WTC11 (cell line): ENCODE data around the gene NAGA. TPM values are rescaled to one million over a fixed set of nuclear protein-coding genes. Genes with fewer than 3 reads are reported as not detected.

ENCODE experiments used
- ATAC-seq: fragments of 200-7000 bp; cut with Tn5 transposase; 2 replicates; pipeline ENCODE4 v1.10.0; 2021; ENCODE audit warnings: mild to moderate bottlenecking, moderate library complexity
- CTCF ChIA-PET: fragments of 300-600 bp; sonication (Branson Sonifier 250); formaldehyde crosslinking; loops from one replicate; lab custom pipeline; 2021; ENCODE audit warnings: antibody characterized with exemption; lab: Charles Lee
- POLR2A ChIA-PET: fragments of 350-600 bp; sonication (Branson Sonifier 250); formaldehyde crosslinking; loops from one replicate; lab custom pipeline; 2021; ENCODE audit warnings: antibody characterized with exemption; lab: Charles Lee
- DNase-seq: peaks from one replicate; pipeline ENCODE4 v3.0.0; 2021; ENCODE audit warnings: low spot score
- H3K27ac Mint-ChIP-seq: 2 replicates; pipeline ENCODE4 v1.8.0; 2021; ENCODE audit warnings: mixed read lengths
- H3K27me3 Mint-ChIP-seq: 2 replicates; pipeline ENCODE4 v1.8.0; 2021; ENCODE audit warnings: low read depth, mild to moderate bottlenecking, moderate library complexity, mixed read lengths
- H3K36me3 Mint-ChIP-seq: 2 replicates; pipeline ENCODE4 v1.8.0; 2021; ENCODE audit warnings: mixed read lengths
- H3K4me1 Mint-ChIP-seq: 2 replicates; pipeline ENCODE4 v1.8.0; 2022; ENCODE audit warnings: mixed read lengths
- H3K4me3 Mint-ChIP-seq: 2 replicates; pipeline ENCODE4 v1.8.0; 2021; ENCODE audit warnings: mild to moderate bottlenecking, moderate library complexity, mixed read lengths
- H3K9me3 Mint-ChIP-seq: 2 replicates; pipeline ENCODE4 v1.8.0; 2021; ENCODE audit warnings: mixed read lengths
- CBFB ChIP-seq: sonication (generic); formaldehyde crosslinking; IDR thresholded peaks from 2 replicates; pipeline ENCODE4 v1.8.1; 2022; ENCODE audit warnings: mild to moderate bottlenecking, low read depth, missing genetic modification reagents
- GABPB1 ChIP-seq: sonication (generic); formaldehyde crosslinking; IDR thresholded peaks from 2 replicates; pipeline ENCODE4 v1.8.1; 2023; ENCODE audit warnings: mild to moderate bottlenecking, missing genetic modification reagents
- JUN ChIP-seq: sonication (generic); formaldehyde crosslinking; IDR thresholded peaks from 2 replicates; pipeline ENCODE4 v1.8.0; 2023; ENCODE audit warnings: mild to moderate bottlenecking, missing genetic modification reagents
- KAT7 ChIP-seq: sonication (generic); formaldehyde crosslinking; IDR thresholded peaks from 2 replicates; pipeline ENCODE4 v1.8.1; 2023; ENCODE audit warnings: missing genetic modification reagents, mild to moderate bottlenecking, borderline replicate concordance
- NFATC4 ChIP-seq: fragments of 250-450 bp; sonication (Bioruptor Pico); IDR thresholded peaks from 2 replicates; pipeline ENCODE4 v1.9.0; 2021; ENCODE audit warnings: mild to moderate bottlenecking
- NR3C1 ChIP-seq: sonication (generic); formaldehyde crosslinking; conservative IDR thresholded peaks from 2 replicates; pipeline ENCODE4 v1.8.1; 2023; ENCODE audit warnings: low read depth, mild to moderate bottlenecking, missing genetic modification reagents
- OVOL2 ChIP-seq: fragments of 250-450 bp; sonication (Bioruptor Pico); IDR thresholded peaks from 2 replicates; pipeline ENCODE4 v1.9.0; 2021; ENCODE audit warnings: mild to moderate bottlenecking, borderline replicate concordance
- SMAD4 ChIP-seq: sonication (generic); formaldehyde crosslinking; IDR thresholded peaks from 2 replicates; pipeline ENCODE4 v1.8.0; 2022; ENCODE audit warnings: mild to moderate bottlenecking, missing genetic modification reagents
- TCF7 ChIP-seq: sonication (generic); formaldehyde crosslinking; IDR thresholded peaks from 2 replicates; pipeline ENCODE4 v1.8.0; 2022; ENCODE audit warnings: mild to moderate bottlenecking, low read depth, missing genetic modification reagents, moderate library complexity
- ZBTB21 ChIP-seq: sonication (generic); formaldehyde crosslinking; IDR thresholded peaks from 2 replicates; pipeline ENCODE4 v1.8.1; 2023; ENCODE audit warnings: mild to moderate bottlenecking, missing genetic modification reagents, borderline replicate concordance
- ZNF121 ChIP-seq: sonication (generic); formaldehyde crosslinking; IDR thresholded peaks from 2 replicates; pipeline ENCODE4 v1.8.0; 2023; ENCODE audit warnings: missing genetic modification reagents
- total RNA-seq: library from RNA; stranded (reverse); gene quantifications from 3 replicates; pipeline ENCODE4 v1.2.3, GENCODE V29; 2021
- TF ChIP-seq, protein P1 (sequence below): sonication (generic); formaldehyde crosslinking; IDR thresholded peaks from 2 replicates; pipeline ENCODE4 v1.8.0; 2023; ENCODE audit warnings: missing genetic modification reagents, mild to moderate bottlenecking, borderline replicate concordance
- TF ChIP-seq, protein P2 (sequence below): fragments of 250-450 bp; sonication (Bioruptor Pico); IDR thresholded peaks from 2 replicates; pipeline ENCODE4 v2.1.2; 2022; ENCODE audit warnings: mild to moderate bottlenecking, moderate library complexity
- TF ChIP-seq, protein P3 (sequence below): sonication (generic); formaldehyde crosslinking; IDR thresholded peaks from 2 replicates; pipeline ENCODE4 v1.8.1; 2022; ENCODE audit warnings: low read depth, missing genetic modification reagents, borderline replicate concordance
- TF ChIP-seq, protein P4 (sequence below): fragments of 250-450 bp; sonication (Bioruptor Pico); IDR thresholded peaks from 2 replicates; pipeline ENCODE4 v1.8.0; 2021; ENCODE audit warnings: mild to moderate bottlenecking
- TF ChIP-seq, protein P5 (sequence below): fragments of 250-450 bp; sonication (Bioruptor Pico); IDR thresholded peaks from 2 replicates; pipeline ENCODE4 v1.9.0; 2021; ENCODE audit warnings: moderate library complexity, mild to moderate bottlenecking, inconsistent platforms, borderline replicate concordance
- TF ChIP-seq, protein P6 (sequence below): sonication (generic); formaldehyde crosslinking; IDR thresholded peaks from 2 replicates; pipeline ENCODE4 v1.8.1; 2023; ENCODE audit warnings: mild to moderate bottlenecking, missing genetic modification reagents, moderate library complexity
- TF ChIP-seq, protein P7 (sequence below): fragments of 250-450 bp; sonication (Bioruptor Pico); IDR thresholded peaks from 2 replicates; pipeline ENCODE4 v1.9.0; 2021; ENCODE audit warnings: mild to moderate bottlenecking

The NAGA gene
- total RNA-seq, 1 experiment from 2014 or later, result 19.4 TPM

DNA sequence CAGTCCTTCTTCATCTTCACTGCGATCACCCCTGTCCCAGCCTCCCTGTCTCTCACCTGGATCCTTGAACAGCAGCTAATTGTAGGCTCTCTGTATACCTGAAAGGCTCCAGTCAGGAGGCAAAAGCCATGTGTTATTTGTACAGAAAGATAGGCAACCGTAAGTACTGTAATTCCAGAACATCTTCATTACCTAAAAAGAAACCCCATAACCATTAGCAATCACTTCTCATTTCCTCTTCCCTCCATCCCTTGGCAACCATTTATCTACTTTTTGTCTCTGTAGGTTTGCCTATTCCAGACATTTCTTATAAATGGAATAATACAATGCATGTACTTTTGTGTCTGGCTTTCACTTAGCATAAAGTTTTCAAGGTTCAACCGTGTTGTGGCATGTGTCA, 17.8 kb downstream of the NAGA start (continued):
- TF ChIP-seq, protein P1, sequence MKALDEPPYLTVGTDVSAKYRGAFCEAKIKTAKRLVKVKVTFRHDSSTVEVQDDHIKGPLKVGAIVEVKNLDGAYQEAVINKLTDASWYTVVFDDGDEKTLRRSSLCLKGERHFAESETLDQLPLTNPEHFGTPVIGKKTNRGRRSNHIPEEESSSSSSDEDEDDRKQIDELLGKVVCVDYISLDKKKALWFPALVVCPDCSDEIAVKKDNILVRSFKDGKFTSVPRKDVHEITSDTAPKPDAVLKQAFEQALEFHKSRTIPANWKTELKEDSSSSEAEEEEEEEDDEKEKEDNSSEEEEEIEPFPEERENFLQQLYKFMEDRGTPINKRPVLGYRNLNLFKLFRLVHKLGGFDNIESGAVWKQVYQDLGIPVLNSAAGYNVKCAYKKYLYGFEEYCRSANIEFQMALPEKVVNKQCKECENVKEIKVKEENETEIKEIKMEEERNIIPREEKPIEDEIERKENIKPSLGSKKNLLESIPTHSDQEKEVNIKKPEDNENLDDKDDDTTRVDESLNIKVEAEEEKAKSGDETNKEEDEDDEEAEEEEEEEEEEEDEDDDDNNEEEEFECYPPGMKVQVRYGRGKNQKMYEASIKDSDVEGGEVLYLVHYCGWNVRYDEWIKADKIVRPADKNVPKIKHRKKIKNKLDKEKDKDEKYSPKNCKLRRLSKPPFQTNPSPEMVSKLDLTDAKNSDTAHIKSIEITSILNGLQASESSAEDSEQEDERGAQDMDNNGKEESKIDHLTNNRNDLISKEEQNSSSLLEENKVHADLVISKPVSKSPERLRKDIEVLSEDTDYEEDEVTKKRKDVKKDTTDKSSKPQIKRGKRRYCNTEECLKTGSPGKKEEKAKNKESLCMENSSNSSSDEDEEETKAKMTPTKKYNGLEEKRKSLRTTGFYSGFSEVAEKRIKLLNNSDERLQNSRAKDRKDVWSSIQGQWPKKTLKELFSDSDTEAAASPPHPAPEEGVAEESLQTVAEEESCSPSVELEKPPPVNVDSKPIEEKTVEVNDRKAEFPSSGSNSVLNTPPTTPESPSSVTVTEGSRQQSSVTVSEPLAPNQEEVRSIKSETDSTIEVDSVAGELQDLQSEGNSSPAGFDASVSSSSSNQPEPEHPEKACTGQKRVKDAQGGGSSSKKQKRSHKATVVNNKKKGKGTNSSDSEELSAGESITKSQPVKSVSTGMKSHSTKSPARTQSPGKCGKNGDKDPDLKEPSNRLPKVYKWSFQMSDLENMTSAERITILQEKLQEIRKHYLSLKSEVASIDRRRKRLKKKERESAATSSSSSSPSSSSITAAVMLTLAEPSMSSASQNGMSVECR, result no peak
- TF ChIP-seq, protein P2, sequence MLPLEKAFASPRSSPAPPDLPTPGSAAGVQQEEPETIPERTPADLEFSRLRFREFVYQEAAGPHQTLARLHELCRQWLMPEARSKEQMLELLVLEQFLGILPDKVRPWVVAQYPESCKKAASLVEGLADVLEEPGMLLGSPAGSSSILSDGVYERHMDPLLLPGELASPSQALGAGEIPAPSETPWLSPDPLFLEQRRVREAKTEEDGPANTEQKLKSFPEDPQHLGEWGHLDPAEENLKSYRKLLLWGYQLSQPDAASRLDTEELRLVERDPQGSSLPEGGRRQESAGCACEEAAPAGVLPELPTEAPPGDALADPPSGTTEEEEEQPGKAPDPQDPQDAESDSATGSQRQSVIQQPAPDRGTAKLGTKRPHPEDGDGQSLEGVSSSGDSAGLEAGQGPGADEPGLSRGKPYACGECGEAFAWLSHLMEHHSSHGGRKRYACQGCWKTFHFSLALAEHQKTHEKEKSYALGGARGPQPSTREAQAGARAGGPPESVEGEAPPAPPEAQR (CRISPR knock-in tag), result no peak
- TF ChIP-seq, protein P3, sequence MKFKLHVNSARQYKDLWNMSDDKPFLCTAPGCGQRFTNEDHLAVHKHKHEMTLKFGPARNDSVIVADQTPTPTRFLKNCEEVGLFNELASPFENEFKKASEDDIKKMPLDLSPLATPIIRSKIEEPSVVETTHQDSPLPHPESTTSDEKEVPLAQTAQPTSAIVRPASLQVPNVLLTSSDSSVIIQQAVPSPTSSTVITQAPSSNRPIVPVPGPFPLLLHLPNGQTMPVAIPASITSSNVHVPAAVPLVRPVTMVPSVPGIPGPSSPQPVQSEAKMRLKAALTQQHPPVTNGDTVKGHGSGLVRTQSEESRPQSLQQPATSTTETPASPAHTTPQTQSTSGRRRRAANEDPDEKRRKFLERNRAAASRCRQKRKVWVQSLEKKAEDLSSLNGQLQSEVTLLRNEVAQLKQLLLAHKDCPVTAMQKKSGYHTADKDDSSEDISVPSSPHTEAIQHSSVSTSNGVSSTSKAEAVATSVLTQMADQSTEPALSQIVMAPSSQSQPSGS (CRISPR knock-in tag), result no peak
- TF ChIP-seq, protein P4, sequence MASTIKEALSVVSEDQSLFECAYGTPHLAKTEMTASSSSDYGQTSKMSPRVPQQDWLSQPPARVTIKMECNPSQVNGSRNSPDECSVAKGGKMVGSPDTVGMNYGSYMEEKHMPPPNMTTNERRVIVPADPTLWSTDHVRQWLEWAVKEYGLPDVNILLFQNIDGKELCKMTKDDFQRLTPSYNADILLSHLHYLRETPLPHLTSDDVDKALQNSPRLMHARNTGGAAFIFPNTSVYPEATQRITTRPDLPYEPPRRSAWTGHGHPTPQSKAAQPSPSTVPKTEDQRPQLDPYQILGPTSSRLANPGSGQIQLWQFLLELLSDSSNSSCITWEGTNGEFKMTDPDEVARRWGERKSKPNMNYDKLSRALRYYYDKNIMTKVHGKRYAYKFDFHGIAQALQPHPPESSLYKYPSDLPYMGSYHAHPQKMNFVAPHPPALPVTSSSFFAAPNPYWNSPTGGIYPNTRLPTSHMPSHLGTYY, result no peak
- TF ChIP-seq ZBTB21 (CRISPR knock-in tag), result no peak

DNA sequence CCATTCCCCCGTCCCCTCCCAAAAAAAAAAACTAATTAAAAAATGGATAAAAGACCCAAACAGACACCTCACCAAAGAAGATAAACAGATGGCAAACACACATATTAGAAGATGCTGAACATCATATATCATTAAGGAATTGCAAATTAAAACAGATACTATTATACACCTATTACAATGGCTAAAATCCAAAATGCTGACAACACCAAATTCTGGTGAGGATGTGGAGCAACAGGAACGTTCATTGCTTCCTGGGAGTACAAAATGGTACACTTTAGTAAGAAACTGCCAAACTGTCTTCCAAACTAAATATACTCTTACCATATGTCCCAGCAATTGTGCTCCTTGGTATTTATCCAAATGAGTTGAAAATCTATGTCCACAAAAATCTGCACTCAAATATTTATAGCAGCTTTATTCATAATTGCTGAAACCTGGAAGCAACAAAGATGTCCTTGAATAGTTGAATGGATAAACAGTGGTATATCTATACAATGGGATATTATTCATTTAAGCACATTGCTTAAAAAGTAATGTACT, 19.9 kb downstream of the NAGA start:
- Mint-ChIP-seq H3K4me3 (no peak overlapping the region), H3K4me1 (no peaks in the 10 kb centered on the region), H3K36me3 (no peaks in the 10 kb centered on the region), H3K27ac (no peak overlapping the region), H3K9me3 (peaks cover 2% of the 10 kb centered on the region), H3K27me3 (no peaks in the 10 kb centered on the region; the same call in 1 of the 2 replicates)
- DNase-seq (no peak), ATAC-seq (no peak)
- TF ChIP-seq OVOL2 (CRISPR knock-in tag) (no peak), GABPB1 (no peak), JUN (CRISPR knock-in tag) (no peak), NR3C1 (CRISPR knock-in tag) (no peak), ZBTB21 (CRISPR knock-in tag) (no peak), ZNF121 (CRISPR knock-in tag) (no peak), TCF7 (CRISPR knock-in tag) (no peak), SMAD4 (CRISPR knock-in tag) (no peak), KAT7 (no peak), CBFB (CRISPR knock-in tag) (no peak), NFATC4 (CRISPR knock-in tag) (no peak)
- TF ChIP-seq, protein P5, sequence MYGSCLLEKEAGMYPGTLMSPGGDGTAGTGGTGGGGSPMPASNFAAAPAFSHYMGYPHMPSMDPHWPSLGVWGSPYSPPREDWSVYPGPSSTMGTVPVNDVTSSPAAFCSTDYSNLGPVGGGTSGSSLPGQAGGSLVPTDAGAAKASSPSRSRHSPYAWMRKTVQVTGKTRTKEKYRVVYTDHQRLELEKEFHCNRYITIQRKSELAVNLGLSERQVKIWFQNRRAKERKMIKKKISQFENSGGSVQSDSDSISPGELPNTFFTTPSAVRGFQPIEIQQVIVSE (CRISPR knock-in tag), result no peak
- TF ChIP-seq, protein P6, sequence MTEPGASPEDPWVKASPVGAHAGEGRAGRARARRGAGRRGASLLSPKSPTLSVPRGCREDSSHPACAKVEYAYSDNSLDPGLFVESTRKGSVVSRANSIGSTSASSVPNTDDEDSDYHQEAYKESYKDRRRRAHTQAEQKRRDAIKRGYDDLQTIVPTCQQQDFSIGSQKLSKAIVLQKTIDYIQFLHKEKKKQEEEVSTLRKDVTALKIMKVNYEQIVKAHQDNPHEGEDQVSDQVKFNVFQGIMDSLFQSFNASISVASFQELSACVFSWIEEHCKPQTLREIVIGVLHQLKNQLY (CRISPR knock-in tag), result no peak
- TF ChIP-seq, protein P7, sequence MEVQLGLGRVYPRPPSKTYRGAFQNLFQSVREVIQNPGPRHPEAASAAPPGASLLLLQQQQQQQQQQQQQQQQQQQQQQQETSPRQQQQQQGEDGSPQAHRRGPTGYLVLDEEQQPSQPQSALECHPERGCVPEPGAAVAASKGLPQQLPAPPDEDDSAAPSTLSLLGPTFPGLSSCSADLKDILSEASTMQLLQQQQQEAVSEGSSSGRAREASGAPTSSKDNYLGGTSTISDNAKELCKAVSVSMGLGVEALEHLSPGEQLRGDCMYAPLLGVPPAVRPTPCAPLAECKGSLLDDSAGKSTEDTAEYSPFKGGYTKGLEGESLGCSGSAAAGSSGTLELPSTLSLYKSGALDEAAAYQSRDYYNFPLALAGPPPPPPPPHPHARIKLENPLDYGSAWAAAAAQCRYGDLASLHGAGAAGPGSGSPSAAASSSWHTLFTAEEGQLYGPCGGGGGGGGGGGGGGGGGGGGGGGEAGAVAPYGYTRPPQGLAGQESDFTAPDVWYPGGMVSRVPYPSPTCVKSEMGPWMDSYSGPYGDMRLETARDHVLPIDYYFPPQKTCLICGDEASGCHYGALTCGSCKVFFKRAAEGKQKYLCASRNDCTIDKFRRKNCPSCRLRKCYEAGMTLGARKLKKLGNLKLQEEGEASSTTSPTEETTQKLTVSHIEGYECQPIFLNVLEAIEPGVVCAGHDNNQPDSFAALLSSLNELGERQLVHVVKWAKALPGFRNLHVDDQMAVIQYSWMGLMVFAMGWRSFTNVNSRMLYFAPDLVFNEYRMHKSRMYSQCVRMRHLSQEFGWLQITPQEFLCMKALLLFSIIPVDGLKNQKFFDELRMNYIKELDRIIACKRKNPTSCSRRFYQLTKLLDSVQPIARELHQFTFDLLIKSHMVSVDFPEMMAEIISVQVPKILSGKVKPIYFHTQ (CRISPR knock-in tag), result no peak
- ChIA-PET CTCF (no interaction called here), POLR2A (no interaction called here)
